Upper lobe of right lung (tissue), 1 donor: ENCODE results near the gene ARHGEF2. TPM values are rescaled to one million over a fixed set of nuclear protein-coding genes. Genes with fewer than 3 reads are reported as not detected.
A peak's percentile ranks its signal among the peaks of the same experiment; 100 is the strongest.

Experiments
- ATAC-seq: fragments of 200-7000 bp; cut with Tn5 transposase; one replicate; pipeline ENCODE4 v1.9.1; 2020; ENCODE audit warnings: mild to moderate bottlenecking, moderate library complexity
- DNase-seq: peaks from one replicate; pipeline ENCODE4 v3.0.0-alpha.2; 2020
- H3K27ac ChIP-seq: fragments of 200-600 bp; one replicate; pipeline ENCODE4 v1.8.0; 2022
- H3K27me3 ChIP-seq: fragments of 200-600 bp; one replicate; pipeline ENCODE4 v1.8.0; 2022; ENCODE audit warnings: mild to moderate bottlenecking
- H3K36me3 ChIP-seq: fragments of 200-600 bp; one replicate; pipeline ENCODE4 v1.8.0; 2022
- H3K4me1 ChIP-seq: fragments of 200-600 bp; one replicate; pipeline ENCODE4 v1.8.0; 2022
- H3K4me3 ChIP-seq: fragments of 200-600 bp; one replicate; pipeline ENCODE4 v1.8.0; 2022; ENCODE audit warnings: mild to moderate bottlenecking
- H3K9me3 ChIP-seq: fragments of 200-600 bp; one replicate; pipeline ENCODE4 v1.8.0; 2022
- intact Hi-C: fragments of 100-400 bp; cut with DNase I; formaldehyde crosslinking; loops from one replicate; pipeline ENCODE4 v1.11.0; 2022
- total RNA-seq: library from RNA; stranded (reverse); fragmentation: NEBNext Ultra II Directional; extraction: Animal tissue kit (Norgen Biotek cat#: 25700); gene quantifications from one replicate; pipeline ENCODE4 v1.2.1, GENCODE V29; 2021
- TF ChIP-seq, protein P1 (sequence below): fragments of 200-600 bp; IDR thresholded peaks from one replicate; pipeline ENCODE4 v1.8.0; 2022; ENCODE audit warnings: antibody characterized with exemption
- donor health status: DM: no; HTN: yes; CAD: no; lungs with severe emphysema.

The ARHGEF2 gene
- total RNA-seq, 1 donor from 2014 or later, result 220 TPM

DNA sequence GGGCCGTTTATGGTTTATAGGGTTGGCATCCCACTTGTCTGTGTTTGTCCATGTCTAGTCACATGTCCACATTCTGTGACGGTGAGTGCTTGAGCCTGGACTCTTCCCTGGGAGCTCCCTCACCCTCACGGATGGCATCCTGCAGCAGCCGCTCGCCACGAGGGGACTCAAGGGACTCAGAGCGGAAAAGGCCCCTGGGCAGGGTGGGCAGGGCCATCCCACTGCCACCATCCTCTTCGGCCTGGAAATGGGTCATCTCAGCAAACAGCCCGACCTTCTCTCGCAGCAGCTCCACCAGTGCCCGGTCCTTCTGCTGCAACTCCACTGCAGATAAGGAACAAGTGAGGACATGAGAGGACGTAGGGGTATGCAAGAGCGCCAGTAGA is 25.8 kb downstream of the ARHGEF2 start:
- Histone ChIP-seq H3K4me3 (no peak overlapping the region), H3K27me3 (no peaks in the 10 kb centered on the region), H3K36me3 (peaks cover 98% of the 10 kb centered on the region), H3K4me1 (no peaks in the 10 kb centered on the region), H3K27ac (no peak overlapping the region), H3K9me3 (no peaks in the 10 kb centered on the region)
- DNase-seq (no peak), ATAC-seq (no peak)
- intact Hi-C loops, result no loop called here
- TF ChIP-seq, protein P1, sequence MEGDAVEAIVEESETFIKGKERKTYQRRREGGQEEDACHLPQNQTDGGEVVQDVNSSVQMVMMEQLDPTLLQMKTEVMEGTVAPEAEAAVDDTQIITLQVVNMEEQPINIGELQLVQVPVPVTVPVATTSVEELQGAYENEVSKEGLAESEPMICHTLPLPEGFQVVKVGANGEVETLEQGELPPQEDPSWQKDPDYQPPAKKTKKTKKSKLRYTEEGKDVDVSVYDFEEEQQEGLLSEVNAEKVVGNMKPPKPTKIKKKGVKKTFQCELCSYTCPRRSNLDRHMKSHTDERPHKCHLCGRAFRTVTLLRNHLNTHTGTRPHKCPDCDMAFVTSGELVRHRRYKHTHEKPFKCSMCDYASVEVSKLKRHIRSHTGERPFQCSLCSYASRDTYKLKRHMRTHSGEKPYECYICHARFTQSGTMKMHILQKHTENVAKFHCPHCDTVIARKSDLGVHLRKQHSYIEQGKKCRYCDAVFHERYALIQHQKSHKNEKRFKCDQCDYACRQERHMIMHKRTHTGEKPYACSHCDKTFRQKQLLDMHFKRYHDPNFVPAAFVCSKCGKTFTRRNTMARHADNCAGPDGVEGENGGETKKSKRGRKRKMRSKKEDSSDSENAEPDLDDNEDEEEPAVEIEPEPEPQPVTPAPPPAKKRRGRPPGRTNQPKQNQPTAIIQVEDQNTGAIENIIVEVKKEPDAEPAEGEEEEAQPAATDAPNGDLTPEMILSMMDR, result no peak

DNA sequence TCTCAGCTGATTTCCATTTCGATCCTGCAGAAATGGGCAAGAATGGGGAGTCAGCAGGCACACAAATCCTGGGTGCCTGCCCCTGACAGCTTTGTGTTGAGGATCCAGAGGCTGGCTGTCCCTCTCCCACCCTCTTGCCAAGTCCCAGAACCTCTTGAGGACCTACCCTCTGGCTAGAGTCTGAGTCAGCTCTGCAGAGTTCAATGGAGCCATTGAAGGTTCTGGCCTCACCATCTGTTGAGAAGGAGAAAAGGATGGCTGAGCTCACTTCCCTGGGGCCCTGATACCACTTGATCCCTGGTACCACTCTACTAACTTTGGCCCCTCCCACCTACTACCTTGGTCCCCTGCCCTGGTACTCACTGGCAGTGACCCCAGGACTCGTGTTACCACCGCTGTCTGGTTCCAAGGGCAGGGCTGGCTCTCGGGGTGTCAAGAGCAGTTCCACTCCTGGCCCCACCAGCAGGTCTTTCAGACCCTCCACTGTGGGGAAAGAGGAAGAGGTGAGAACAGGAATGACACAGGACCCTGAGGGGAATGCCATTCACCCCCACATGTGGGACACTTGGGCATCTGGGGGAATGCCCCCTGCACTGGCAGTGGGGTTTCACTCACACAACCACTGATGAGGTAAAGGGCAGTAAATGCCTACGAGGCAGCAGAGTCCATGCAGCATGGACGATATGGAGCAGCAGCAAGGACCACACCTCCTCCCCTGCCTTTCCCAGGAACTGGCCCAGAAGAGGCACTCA is 26.4 kb downstream of the ARHGEF2 start:
- intact Hi-C loops, result no loop called here
- ATAC-seq, result peak; percentile 12

DNA sequence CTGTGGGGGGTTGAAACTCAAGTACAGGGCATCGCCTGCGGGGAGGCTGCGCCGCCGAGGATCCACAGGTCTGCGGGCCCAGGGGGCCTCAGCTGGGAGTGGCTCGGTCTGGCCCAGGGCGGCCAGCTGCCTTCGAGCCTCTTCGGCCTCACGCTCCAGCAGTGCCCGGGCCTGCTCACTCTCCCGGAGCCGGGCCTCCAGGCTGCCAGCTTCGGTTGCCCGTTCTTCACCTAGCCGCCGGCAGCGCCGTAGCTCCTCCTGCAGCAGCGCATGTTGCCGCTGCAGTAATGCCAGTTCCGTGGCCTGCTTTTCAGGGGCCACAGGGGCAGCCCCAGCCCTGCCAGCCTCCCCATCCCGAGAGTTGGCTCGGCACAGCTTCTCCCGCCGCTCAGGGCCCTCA is 27.5 kb downstream of the ARHGEF2 start:
- TF ChIP-seq, protein P1, result no peak
- H3K27ac ChIP-seq, result no peak overlapping the region
- peaks cover 98% of the 10 kb centered on the region for H3K36me3 ChIP-seq
- intact Hi-C loops, result no loop called here
- no peak overlapping the region for H3K4me3 ChIP-seq
- ATAC-seq, result no peak
- peaks cover 9% of the 10 kb centered on the region for H3K4me1 ChIP-seq
- H3K27me3 ChIP-seq, result no peaks in the 10 kb centered on the region
- peak; percentile 55 for DNase-seq
- H3K9me3 ChIP-seq, result no peaks in the 10 kb centered on the region

More for the DNA sequence above, 26.4 kb downstream of the ARHGEF2 start:
- Histone ChIP-seq H3K36me3 (peaks cover 98% of the 10 kb centered on the region), H3K27me3 (no peaks in the 10 kb centered on the region), H3K9me3 (no peaks in the 10 kb centered on the region), H3K4me1 (no peaks in the 10 kb centered on the region), H3K4me3 (no peak overlapping the region), H3K27ac (no peak overlapping the region)
- TF ChIP-seq, protein P1, result no peak
- DNase-seq, result no peak

DNA sequence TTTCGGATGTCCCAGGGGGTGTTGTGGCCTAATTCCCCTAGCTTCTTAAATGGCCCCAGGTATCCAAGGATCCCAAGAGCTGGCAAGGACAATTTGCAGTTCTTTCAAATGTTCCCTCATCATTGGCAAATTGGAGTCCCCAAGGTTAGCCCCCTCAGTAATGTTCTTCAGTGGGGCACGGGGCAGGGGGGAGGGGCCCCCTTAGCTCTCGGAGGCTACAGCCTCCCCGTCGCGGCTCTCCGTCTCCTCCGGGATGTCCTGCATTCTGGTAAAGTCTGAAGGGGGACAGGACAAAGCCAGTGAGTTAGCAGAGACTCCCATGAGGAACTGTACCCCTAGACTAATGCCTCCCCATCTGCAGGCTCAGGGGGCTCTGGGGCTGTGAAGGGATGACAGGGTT is 30.6 kb downstream of the ARHGEF2 start:
- DNase-seq (peak; percentile 27), ATAC-seq (no peak)
- Histone ChIP-seq H3K27ac (no peak overlapping the region), H3K27me3 (no peaks in the 10 kb centered on the region), H3K36me3 (peaks cover 70% of the 10 kb centered on the region), H3K4me3 (no peak overlapping the region), H3K4me1 (peaks cover 29% of the 10 kb centered on the region), H3K9me3 (no peaks in the 10 kb centered on the region)
- intact Hi-C loops, result no loop called here
- TF ChIP-seq, protein P1, result no peak

DNA sequence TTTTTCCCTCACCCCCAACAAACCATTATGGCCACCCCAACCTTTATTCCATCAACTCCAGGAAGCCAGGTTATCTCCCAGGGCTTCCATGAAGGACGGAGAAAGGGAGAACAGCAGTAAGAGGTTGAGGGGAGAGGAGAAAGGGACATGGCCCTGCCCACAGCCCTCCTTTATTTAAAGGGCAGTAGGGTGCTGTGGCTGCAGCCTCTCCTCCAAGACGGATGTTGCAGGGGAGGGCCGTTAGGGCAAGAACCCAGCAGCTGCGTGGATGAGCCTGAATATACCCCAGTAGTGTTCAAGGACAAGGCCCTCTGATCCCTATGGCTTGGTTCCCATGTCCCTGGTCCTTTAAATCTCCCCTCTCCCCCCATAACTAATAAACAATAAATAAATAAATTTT is 31.1 kb downstream of the ARHGEF2 start:
- Histone ChIP-seq H3K36me3 (peaks cover 65% of the 10 kb centered on the region), H3K27ac (no peak overlapping the region), H3K4me1 (peaks cover 33% of the 10 kb centered on the region), H3K4me3 (no peak overlapping the region), H3K9me3 (no peaks in the 10 kb centered on the region), H3K27me3 (no peaks in the 10 kb centered on the region)
- TF ChIP-seq, protein P1, result no peak
- no peak for ATAC-seq
- DNase-seq, result peak; percentile 19
- intact Hi-C loops, result no loop called here
